Measurements from ENCODE around the gene ATP10A.

GRCh38 chr15:25780479-25781255 lies 82.5 kb downstream of the ATP10A start:
- TF ChIP-seq CTCF (IDR thresholded peaks at IDR 0.05; ENCODE audit: poor library complexity, severe bottlenecking) = no peak
- TF ChIP-seq RAD21 (conservative IDR thresholded peaks at IDR 0.05) = no peak
- no peak for TF ChIP-seq POLR2AphosphoS5 (IDR thresholded peaks at IDR 0.05)
- no peak for TF ChIP-seq EZH2 (IDR thresholded peaks at IDR 0.05; ENCODE audit: borderline replicate concordance, insufficient read depth, low read length, poor library complexity, severe bottlenecking)
- no peak for TF ChIP-seq SMC3 (conservative IDR thresholded peaks at IDR 0.05; ENCODE audit: poor library complexity)
- TF ChIP-seq REST (IDR thresholded peaks at IDR 0.05; ENCODE audit: borderline replicate concordance) = no peak
- no peak for TF ChIP-seq EP300 (conservative IDR thresholded peaks at IDR 0.05; ENCODE audit: poor library complexity, severe bottlenecking)
- TF ChIP-seq MXI1 (conservative IDR thresholded peaks at IDR 0.05; ENCODE audit: poor library complexity, severe bottlenecking) = no peak
- TF ChIP-seq TAF1 (IDR thresholded peaks at IDR 0.05; ENCODE audit: low read depth) = no peak

All from neural cell (in vitro differentiated cells).